ELF-1 (cell line): ENCODE data around the gene ZNF700.
"Not testable (repeated sequence)": the region's sequence is repeated elsewhere in the genome, so short reads cannot be mapped to it uniquely, and the experiment has no call there.

Experiments
- DNase-seq: peaks from one replicate; pipeline ENCODE4 v3.0.0-alpha.2; 2016; ENCODE audit warnings: low read depth, low spot score

ZNF700 gene

DNA sequence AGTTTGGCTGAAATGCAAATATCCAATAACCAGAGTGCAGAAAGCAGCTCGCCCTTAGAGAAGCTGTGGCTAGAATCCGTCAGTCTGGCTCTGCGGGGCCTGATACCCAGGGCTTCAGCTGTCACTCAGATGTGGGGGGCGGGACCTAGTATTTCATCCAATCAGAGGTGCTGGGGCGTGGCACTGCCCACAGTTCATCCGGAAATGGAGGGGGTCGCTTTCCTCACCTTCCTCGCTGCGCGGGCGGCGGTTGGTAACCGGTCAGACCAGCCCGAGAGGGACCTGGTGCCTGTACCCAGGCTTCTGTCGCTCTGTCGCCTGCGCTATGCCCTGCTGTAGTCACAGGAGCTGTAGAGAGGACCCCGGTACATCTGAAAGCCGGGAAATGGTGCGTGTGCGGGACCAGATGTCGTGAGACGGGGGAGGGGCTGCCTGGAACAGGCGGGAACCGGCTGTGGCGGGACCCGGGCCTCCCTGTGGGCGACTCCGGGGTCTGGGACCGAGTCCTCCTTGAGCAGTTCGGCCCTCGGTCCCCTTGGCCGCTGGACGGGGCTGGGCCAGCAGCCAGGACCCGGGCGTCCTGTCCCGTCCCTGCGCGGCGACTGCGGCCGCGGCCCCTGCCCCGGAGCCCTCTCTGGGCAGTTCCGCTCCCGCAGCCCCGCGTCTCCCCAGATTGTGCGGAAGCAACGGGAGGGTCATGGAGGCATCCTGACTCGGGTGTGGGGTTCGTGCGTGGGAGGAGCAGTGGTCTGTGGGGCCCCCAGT lies at the start of gene ZNF700:
ZNF700 (plus strand) TSS at position 222 of the 765 bp plus-strand sequence; CDS start at position 326, 104 bp downstream.
- DNase-seq = peak; percentile 97

DNA sequence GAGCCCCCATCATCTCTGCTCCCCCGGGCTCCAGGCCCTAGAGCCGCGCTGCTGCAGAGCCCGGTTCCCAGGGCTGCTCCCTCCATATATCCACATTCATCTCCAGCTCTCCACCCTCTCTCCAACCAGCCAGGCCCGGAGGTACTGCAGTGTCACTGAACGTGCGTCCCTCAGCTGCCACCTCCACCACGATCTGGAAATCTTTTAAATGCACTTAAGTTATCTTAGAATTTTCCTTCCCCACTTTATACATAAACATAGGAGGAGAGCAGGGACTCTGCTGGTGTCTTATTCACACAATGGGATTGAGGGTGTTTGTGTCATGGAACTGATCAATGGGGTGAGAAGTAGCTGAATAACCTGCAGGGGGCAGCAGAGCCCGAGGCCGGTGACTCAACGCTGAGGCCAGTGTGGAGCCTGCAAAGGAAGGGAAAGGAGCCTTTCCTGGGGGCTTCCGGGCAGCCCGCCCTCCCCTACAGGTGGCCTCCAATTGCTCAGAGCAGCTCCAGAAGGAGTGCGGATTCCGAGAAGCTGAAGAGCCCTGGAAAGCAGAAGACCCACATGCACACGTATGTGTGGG lies 45.1 kb upstream of the ZNF700 start:
- DNase-seq = peak; percentile 24

DNA sequence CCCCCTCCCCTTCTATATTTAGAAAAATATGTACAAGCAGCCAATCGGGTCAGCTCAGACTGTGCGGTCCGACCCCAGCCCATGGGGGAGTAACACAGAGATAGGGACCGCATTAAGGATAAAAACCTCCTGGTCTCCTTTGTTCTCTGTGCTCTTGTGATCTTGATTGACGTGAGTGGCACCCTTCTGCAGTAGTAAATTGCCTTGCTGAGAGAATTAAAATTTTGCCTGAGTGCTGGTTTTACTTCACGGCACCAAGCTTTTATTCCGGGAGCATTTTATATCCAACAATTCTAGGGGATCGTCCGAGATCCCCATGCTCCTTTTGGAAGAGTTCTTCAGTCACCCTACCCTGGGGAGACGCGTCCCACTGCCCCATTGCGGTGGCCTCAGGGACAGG lies 44.3 kb upstream of the ZNF700 start:
- DNase-seq = no peak

DNA sequence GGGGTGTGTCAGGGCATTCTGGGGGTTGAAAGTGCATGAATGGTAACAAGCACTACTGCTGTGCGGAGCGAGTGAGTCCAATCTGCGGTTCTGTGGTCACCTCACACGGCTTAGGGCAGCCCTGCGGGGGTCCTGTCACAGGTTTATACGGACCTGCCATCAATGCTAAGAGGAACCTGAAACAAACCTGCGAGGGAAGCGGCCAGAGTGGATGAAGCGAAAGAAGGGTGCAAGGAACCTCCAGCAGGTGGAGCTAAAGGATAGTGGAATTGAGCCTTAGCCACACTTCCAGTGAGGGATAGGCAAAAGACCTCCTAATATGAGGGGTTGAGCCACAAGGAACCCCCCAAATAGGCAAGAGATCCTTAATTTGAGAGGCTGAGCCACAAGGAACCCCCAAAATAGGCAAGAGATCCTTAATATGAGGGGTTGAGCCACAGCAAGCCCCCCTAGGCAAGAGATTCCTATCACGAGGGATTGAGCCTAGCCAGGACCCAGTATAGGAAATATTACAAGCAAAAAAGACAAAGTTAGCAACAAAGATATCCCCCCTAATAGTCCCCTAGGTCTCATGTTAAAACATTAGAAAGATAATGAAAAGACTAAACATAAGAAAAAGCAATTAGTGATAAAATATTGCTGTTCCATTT lies 43.6 kb upstream of the ZNF700 start:
- peak; percentile 80 for DNase-seq

DNA sequence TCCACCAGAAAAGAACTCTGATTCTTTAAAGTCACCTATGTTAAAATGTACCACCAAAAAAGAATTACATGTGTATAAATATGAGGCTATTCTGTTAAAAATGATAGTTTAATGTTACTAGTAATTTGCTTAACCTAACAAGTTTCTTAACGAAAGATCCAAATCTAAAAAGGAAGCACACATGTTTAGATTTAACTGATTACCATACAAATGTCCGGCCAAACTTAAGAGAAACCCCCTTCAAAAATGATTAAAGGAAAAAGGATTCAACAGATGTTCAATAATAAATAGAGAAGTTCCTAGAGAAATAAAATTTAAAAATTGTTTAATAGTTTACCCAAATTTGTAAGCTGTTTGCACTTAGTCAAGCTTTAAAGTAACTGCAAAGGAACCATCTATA lies 42.3 kb upstream of the ZNF700 start:
- DNase-seq = no peak

DNA sequence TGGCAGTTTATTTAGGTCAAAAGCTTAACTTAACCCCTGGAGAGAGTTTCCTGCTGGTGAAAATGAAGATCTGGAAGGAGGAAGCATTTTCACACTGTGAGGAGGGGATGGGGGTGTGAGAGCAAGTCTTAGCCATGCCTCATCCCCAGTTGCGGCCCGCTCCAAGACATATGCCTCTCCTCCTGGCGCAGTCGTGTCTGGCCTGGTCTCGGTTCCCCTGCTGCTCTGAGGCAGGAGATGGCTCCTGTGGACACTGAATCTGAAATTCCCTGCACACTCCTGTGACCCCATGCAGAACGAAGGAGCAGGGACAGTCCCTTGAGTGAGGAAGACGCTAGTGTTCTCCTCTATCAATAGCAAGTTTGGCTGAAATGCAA lies 37.7 kb upstream of the ZNF700 start:
- no peak for DNase-seq

DNA sequence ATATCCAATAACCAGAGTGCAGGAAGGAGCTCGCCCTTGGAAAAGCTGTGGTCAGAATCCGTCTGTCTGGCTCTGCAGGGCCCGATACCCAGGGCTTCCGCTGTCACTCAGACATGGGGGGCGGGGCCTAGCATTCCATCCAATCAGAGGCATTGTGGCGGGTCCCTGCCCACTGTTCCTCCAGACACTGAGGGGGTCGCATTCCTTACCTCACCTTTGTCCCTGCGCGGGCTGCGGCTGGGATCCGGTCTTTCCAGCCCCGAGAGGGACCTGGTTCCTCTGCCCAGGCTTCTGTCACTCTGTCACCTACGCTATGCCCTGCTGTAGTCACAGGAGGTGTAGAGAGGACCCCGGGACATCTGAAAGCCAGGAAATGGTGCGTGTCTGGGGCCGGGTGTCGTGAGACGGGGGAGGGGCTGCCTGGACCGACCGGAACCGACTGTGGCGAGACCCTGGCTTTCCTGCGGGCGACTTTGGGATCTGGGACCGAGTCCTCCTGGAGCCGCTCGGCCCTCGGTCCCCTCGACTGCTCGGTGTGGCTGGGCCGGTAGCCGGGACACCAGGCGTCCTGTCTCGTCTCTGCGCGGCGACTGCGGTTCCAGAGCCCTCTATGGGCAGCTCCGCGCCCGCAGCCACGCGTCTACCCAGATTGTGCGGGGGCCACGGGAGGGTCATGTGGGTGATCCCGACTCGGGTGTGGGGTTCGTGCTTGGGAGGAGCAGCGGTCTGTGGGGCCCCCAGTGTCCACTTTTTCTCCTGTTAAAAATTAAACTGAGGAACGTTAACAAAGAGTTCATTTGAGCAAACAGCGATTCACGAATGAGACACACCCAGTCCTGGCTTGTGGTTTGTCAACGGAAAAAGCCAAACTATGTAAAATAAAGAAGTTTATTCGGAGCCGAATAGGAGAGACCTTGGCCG lies 37.0 kb upstream of the ZNF700 start, which contains the start of gene ZNF69:
ZNF69 (plus strand) TSS at position 172 of the 921 bp plus-strand sequence; CDS start at position 314, 142 bp downstream.
- DNase-seq = peak; percentile 97

DNA sequence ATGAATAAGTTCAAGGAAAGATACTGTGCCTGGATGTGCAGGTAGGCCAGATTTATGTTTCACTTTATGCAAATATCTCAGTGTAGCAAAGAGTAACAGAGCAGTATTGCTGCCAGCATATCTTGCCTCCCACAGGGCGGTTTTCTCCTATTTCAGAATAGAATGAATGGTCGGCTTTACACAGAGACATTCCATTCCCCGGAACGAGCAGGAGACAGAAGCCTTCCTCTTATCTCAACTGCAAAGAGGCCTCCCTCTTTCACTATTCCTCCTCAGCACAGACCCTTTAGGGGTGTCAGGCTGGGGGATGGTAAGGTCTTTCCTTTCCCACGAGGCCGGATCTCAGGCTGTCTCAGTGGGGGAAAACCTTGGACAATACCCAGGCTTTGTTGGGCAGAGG lies 35.0 kb upstream of the ZNF700 start:
- not testable (repeated sequence) for DNase-seq

DNA sequence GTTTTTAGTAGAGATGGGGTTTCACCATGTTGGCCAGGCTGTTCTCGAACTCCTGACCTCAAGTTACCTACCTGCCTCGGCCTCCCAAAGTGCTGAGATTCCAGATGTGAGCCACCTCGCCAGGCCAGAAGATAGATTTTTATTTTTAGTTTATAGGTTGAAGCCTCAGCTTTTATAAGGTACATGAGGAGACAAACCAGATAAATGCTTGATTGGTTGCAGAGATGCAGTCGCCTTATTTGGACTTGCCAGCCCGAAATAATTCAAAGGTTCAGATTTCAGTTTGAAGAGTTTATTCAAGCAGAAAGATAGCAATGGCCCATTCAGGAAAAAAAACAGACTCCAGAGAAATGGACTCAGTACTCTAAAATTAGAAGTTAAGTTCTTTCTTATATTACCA lies 34.3 kb upstream of the ZNF700 start:
- DNase-seq = no peak

DNA sequence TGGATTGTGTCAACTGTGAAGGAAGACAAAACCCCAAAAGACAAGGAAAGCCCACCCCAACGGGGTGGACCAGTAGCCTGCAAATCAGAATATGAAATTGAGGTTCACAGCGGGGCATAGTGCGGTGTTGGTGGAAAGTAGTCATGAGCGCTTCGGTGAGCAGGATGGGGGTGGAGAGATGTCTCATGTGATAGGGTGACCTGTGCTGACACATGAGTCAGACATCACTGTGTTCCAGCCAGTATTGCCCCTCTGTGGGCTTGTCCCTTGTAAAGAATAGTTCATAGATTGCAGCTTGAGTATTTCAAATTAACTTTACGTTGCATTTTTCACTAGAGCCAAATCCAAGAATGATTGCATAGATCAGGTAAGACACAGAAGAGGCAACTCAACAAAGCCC lies 30.1 kb upstream of the ZNF700 start:
- no peak for DNase-seq

DNA sequence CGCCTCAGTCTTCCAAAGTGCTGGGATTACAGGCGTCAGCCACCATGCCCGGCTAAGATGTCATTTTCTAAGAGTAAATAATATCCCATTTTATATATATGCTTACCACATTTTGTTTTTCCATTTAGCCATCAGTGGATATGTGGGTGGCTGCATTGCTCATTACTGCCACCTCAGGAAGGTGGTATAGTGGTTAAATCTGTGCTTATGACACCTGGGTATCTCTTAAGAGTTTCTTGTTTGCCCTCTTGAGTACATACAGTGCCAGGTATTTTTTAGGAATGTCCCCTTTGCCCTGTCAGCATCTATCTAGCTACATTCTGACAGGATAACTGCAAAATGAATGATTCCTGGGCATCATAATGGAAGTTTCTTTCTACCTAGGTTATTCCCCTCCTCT lies 22.7 kb upstream of the ZNF700 start:
- DNase-seq = no peak

DNA sequence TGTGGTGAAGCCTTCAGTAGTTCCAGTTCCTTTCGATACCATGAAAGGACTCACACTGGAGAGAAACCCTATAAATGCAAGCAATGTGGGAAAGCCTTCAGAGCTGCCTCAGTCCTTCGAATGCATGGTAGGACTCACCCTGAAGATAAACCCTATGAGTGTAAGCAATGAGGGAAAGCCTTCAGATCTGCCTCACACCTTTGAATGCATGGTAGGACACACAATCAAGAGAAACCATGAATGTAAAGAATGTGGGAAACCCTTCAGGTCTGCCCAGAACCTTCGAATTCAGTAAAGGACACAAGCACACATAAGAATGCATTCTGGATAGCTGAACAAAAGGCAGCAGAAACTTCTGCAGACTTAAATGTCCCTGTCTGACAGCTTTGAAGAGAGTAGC lies 19.0 kb upstream of the ZNF700 start:
- DNase-seq = no peak

DNA sequence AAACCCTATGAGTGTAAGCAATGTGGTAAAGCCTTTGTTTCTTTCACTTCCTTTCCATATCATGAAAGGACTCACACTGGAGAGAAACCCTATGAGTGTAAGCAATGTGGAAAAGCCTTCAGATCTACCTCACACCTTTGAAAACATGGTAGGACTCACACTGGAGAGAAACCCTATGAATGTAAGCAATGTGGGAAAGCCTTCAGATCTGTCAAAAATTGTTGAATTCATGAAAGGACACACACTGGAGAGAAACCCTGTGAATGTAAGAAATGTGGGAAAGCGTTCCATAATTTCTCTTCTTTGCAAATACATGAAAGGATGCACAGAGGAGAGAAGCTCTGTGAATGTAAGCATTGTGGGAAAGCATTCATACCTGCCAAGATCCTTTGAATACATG lies 13.0 kb upstream of the ZNF700 start:
- DNase-seq = not testable (repeated sequence)

DNA sequence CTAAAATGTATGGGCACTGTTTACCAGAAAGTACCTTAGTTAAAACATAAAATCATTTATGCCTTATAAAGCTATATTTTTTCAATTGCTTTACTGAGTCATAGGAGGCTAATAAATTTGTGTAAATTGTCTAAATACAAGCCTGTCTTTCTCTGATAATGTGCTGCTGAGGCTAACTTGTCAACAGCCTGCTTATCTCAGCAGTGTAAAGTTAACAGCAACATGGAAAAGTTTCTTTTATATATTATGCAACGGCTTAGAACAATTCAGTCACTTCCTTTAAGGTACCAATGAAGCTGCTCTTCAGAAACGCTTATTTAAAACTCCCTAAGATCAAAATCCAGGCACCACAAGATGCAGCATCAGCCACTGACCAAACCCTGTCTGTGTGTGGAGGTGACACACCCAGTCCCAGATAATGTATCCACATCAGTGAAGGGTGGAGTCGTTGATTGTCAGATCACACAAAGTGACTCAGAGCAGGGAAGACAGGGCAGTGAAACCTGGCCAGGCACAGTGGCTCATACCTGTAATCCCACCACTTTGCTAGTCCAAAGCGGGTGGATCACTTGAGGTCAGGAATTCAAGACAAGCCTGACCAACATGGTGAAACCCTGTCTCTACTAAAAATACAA lies 10.4 kb upstream of the ZNF700 start:
- DNase-seq = not testable (repeated sequence)

DNA sequence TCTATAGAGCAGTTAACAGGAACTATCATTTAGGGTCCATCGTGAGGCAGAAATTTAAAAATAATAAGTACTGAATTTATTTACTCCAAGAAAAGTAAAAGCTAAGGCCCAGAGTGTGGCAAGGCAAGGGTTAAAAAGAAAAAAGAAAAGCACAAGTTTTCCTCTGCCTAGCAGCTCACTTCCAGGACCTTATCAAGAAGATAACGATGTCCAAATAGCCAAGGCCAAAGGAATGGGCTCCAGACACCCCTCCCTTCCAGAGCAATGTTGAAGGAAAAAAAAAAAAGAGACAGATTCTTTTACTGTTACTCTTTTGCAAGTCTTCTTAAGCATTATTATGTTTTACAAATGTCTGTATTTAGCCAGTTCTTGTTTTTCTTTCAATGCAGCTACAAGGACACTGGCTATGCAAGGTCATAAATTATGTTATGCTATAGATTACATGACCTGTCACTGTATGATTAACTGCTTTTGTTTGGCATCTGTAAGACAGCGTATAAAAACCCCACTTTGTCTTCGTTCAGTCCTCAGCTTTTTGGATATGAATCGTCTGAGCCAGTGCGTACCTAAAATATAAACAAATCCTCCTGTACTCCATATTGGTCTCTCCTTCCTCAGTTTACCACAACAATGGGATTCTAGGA lies 2.9 kb upstream of the ZNF700 start:
- DNase-seq = peak; percentile 2

DNA sequence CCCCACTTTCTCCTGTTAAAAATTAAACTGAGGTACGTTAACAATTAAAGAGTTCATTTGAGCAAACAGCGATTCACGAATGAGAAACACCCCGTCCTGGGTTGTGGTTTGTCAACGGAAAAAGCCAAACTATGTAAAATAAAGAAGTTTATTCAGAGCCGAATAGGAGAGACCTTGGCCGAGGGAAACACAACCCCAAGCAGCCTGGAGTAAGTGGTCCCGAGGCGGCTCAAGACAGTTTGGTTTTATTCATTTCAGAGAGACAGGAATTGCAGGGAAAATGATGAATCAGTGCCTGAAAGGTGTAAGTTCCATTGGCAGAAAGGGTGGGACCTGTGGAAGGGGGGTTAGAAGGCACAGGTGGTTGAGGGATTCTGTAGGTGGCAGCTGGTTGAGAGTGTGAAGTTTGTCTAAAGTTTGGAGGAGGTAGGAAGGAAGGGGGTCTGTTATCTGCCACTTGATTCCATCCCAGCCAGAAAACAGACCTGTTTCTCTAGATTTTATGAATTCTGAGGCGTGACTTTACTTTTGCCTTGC lies 812 bp downstream of the ZNF700 start:
- not testable (repeated sequence) for DNase-seq

DNA sequence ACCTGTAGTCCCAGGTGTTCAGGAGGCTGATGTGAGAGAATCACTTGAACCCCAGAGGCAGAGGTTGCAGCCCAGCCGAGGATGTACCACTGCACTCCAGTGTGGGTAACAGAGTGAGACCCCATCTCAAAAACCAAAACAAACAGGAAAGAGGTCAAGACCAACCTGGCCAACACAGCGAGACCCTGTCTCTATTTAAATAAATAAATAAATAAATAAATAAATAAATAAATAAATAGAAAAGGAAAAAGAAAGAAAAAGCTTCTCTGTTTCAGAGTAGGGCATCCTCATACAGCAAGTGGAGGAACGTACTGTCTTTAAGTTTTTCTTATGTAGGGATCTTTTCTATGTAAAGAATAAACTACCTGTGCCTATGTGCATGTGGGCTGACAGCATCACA lies 2.3 kb downstream of the ZNF700 start:
- no peak for DNase-seq

DNA sequence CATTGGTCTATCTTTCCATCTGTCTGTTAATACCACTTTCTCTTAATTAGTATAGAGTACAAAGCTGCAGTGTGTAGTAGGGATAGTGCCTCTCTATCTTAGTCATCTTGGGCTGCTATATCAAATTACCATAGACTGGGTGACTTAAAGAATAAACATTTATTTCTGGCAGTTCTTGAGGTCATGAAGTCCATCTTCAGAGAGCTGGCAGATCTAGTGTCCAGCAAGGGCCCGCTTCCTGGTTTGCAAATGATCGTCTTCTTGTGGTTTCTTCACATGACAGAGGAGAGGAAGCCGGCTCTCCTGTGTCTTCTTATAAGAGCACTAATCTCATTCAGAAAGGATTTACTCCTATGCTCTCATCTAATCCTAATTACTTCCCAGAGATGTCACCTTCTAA lies 6.1 kb downstream of the ZNF700 start:
- DNase-seq = no peak

DNA sequence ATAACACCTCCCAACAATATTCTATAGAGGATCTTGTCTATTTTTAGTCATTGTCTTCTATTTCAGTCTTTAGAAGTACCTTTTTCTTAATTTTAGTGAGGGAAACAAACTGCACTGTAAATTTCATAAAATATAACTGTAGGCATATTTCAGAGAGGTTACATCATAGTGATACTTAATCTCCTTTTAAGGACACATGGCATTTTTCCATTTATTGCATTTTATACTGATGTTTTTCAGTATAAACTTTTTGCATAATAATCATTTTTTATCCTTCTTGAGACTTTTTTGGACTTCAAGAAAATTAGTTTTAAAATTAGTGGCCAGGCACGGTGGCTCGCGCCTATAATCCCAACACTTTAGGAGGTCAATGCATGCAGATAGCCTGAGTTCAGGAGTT lies 6.6 kb downstream of the ZNF700 start:
- no peak for DNase-seq

DNA sequence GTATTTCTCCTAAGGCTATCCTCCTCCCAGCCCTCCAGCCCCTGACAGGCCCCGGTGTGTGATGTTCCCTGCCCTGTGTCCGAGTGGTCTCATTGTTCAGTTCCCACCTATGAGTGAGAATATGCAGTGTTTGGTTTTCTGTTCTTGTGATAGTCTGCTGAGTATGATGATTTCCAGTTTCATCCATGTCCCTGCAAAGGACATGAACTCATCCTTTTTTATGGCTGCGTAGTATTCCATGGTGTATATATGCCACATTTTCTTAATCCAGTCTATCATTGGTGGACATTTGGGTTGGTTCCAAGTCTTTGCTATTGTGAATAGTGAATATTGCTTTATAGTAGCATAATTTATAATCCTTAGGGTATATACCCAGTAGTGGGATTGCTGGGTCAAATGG lies 10.9 kb downstream of the ZNF700 start:
- not testable (repeated sequence) for DNase-seq
